GM10266 (cell line): ENCODE measurements around the gene OR1A1.
"Not testable (repeated sequence)": the region's sequence is repeated elsewhere in the genome, so short reads cannot be mapped to it uniquely, and the experiment has no call there.

Source experiments
- DNase-seq: peaks from one replicate; pipeline ENCODE4 v3.0.0; 2012; ENCODE audit errors: extremely low spot score
- CTCF ChIP-seq: IDR thresholded peaks from 2 replicates; pipeline ENCODE4 v1.5.1; 2012; ENCODE audit warnings: mild to moderate bottlenecking, low read depth; ENCODE audit not compliant: control insufficient read depth, insufficient read depth; ENCODE audit errors: missing control alignments

The OR1A1 gene

GRCh38 chr17:3221850-3222249 lies 14.4 kb downstream of the OR1A1 start:
- TF ChIP-seq CTCF: no peak
- DNase-seq: no peak

GRCh38 chr17:3222505-3222904 lies 15.0 kb downstream of the OR1A1 start:
- no peak for TF ChIP-seq CTCF
- DNase-seq: no peak

GRCh38 chr17:3224721-3225352 lies 17.4 kb downstream of the OR1A1 start:
- not testable (repeated sequence) for DNase-seq

GRCh38 chr17:3232300-3232699 lies 24.8 kb downstream of the OR1A1 start:
- DNase-seq: not testable (repeated sequence)

GRCh38 chr17:3238685-3239084 lies 31.2 kb downstream of the OR1A1 start:
- not testable (repeated sequence) for DNase-seq

GRCh38 chr17:3241044-3241443 lies 33.6 kb downstream of the OR1A1 start:
- not testable (repeated sequence) for DNase-seq

GRCh38 chr17:3244841-3245240 lies 37.4 kb downstream of the OR1A1 start:
- not testable (repeated sequence) for DNase-seq

GRCh38 chr17:3249013-3249412 lies 41.5 kb downstream of the OR1A1 start:
- DNase-seq: not testable (repeated sequence)

- no peak for TF ChIP-seq CTCF
- DNase-seq: no peak
These were observed 49.1 kb downstream of the OR1A1 start for GRCh38 chr17:3256575-3256974.

GRCh38 chr17:3260163-3260562 lies 52.7 kb downstream of the OR1A1 start:
- DNase-seq: no peak
- TF ChIP-seq CTCF: no peak

GRCh38 chr17:3260600-3260999 lies 53.1 kb downstream of the OR1A1 start:
- no peak for TF ChIP-seq CTCF
- no peak for DNase-seq
